HCT116 (cell line): ENCODE measurements around the gene PRRX2. TPM values are rescaled to one million over a fixed set of nuclear protein-coding genes. Genes with fewer than 3 reads are reported as not detected.

ENCODE experiments used
- ATAC-seq: fragments of 200-7000 bp; cut with Tn5 transposase; 2 replicates; pipeline ENCODE4 v1.9.1; 2020; ENCODE audit warnings: mild to moderate bottlenecking, moderate library complexity
- BruUV-seq: library from RNA; stranded (reverse); fragments of 400-500 nt; replicated peaks from 2 replicates; lab custom pipeline; 2021; lab: Mats Ljungman, UMichigan
- CTCF ChIA-PET: fragments of 300-600 bp; sonication (Branson Sonifier 250); formaldehyde crosslinking; loops from one replicate; lab custom pipeline; 2021; ENCODE audit warnings: antibody characterized with exemption; lab: Charles Lee
- POLR2A ChIA-PET: fragments of 300-600, 350-600 bp; sonication (Branson Sonifier 250); formaldehyde crosslinking; loops from one replicate; lab custom pipeline; 2021; ENCODE audit warnings: antibody characterized with exemption; lab: Charles Lee
- RAD21 ChIA-PET, 2 experiments: fragments of 300-600 bp; sonication (Branson Sonifier 250); formaldehyde crosslinking; loops; one replicate each; lab custom pipeline; 2023; ENCODE audit warnings: low total read pairs in 2 of 2; ENCODE audit not compliant: uncharacterized antibody in 2 of 2, unreplicated experiment in 2 of 2, low non-redundant PET in 1 of 2; lab: Charles Lee
- DNase-seq: peaks from one replicate; pipeline ENCODE4 v3.0.0-alpha.2; 2010; ENCODE audit warnings: low read depth, low spot score
- H2AFZ ChIP-seq: fragments of 200-600 bp; shearing (Covaris generic), sonication (generic); 2 replicates; pipeline ENCODE4 v1.6.1; 2017; ENCODE audit warnings: low read depth, mixed run types, mixed read lengths, antibody characterized with exemption, low read length; ENCODE audit not compliant: poor library complexity, severe bottlenecking
- H3K27ac ChIP-seq: 2 replicates; pipeline ENCODE4 v1.5.1; 2012; ENCODE audit warnings: low read depth, low read length
- H3K27me3 ChIP-seq: fragments of 200-600 bp; sonication (generic); 2 replicates; pipeline ENCODE4 v1.6.1; 2016; ENCODE audit warnings: mixed run types, low read length, mixed read lengths; ENCODE audit not compliant: insufficient read depth
- H3K36me3 ChIP-seq, 2 experiments: fragments of 200-500 bp in 1 of 2; fragments of 200-600 bp in 1 of 2; sonication (Bioruptor generic) in 1 of 2; sonication (generic) in 1 of 2; 2 replicates each; pipeline versions ENCODE4 v1.5.1 to v1.6.1; 2014 to 2016; ENCODE audit warnings: low read length in 2 of 2, inconsistent platforms in 1 of 2, mixed read lengths in 1 of 2, mixed run types in 1 of 2; ENCODE audit not compliant: insufficient read depth in 2 of 2, control insufficient read depth in 1 of 2
- H3K4me1 ChIP-seq, 2 experiments: fragments of 200-600 bp in 1 of 2; sonication (generic) in 1 of 2; 2 replicates each; pipeline versions ENCODE4 v1.5.1 to v1.6.1; 2012 to 2017; ENCODE audit warnings: low read length in 2 of 2, inconsistent platforms in 1 of 2, mild to moderate bottlenecking in 1 of 2, mixed read lengths in 1 of 2, mixed run types in 1 of 2, moderate library complexity in 1 of 2; ENCODE audit not compliant: insufficient read depth in 2 of 2, control insufficient read depth in 1 of 2
- H3K4me2 ChIP-seq: fragments of 200-600 bp; sonication (generic); 2 replicates; pipeline ENCODE4 v1.6.1; 2017; ENCODE audit warnings: mixed run types, low read length, mixed read lengths
- H3K4me3 ChIP-seq, 2 experiments: fragments of 200-600 bp in 1 of 2; sonication (generic) in 1 of 2; replicated peaks in 1 of 2; 2 replicates each; pipeline ENCODE4 v1.5.1; 2011 to 2016; ENCODE audit warnings: low read length in 2 of 2, control low read depth in 1 of 2, low read depth in 1 of 2, mild to moderate bottlenecking in 1 of 2, mixed read lengths in 1 of 2, mixed run types in 1 of 2
- H3K79me2 ChIP-seq: fragments of 200-600 bp; sonication (generic); 2 replicates; pipeline ENCODE4 v1.6.1; 2017; ENCODE audit warnings: mild to moderate bottlenecking, mixed run types, low read length, moderate library complexity, mixed read lengths; ENCODE audit not compliant: insufficient read depth
- H3K9ac ChIP-seq: fragments of 200-600 bp; sonication (generic); 2 replicates; pipeline ENCODE4 v1.6.1; 2016; ENCODE audit warnings: low read length, mixed read lengths
- H3K9me2 ChIP-seq: fragments of 200-600 bp; sonication (generic), shearing (Covaris generic); 2 replicates; pipeline ENCODE4 v1.6.1; 2017; ENCODE audit warnings: mixed run types, mild to moderate bottlenecking, moderate library complexity; ENCODE audit not compliant: insufficient read depth
- H3K9me3 ChIP-seq, 2 experiments: fragments of 200-500 bp in 1 of 2; fragments of 200-600 bp in 1 of 2; sonication (Bioruptor generic) in 1 of 2; sonication (generic) in 1 of 2; 2 replicates each; pipeline ENCODE4 v1.6.1; 2014 to 2017; ENCODE audit warnings: low read length in 2 of 2, mixed read lengths in 2 of 2, inconsistent platforms in 1 of 2, low read depth in 1 of 2, mild to moderate bottlenecking in 1 of 2, mixed run types in 1 of 2, moderate library complexity in 1 of 2; ENCODE audit not compliant: control insufficient read depth in 1 of 2, insufficient read depth in 1 of 2
- H4K20me1 ChIP-seq: fragments of 200-600 bp; sonication (generic), shearing (Covaris generic); 2 replicates; pipeline ENCODE4 v1.6.1; 2017; ENCODE audit warnings: mixed run types, mild to moderate bottlenecking, moderate library complexity; ENCODE audit not compliant: insufficient read depth
- ATF3 ChIP-seq: IDR thresholded peaks from 2 replicates; pipeline ENCODE4 v1.6.1; 2012
- CEBPB ChIP-seq: IDR thresholded peaks from 2 replicates; pipeline ENCODE4 v1.6.1; 2012; ENCODE audit warnings: low read depth
- CTCF ChIP-seq, 3 experiments: fragments of 200-600 bp in 1 of 3; sonication (generic) in 1 of 3; IDR thresholded peaks in 2 of 3; conservative IDR thresholded peaks in 1 of 3; 2 replicates each; pipeline ENCODE4 v1.5.1; 2012 to 2017; ENCODE audit warnings: low read depth in 2 of 3, low read length in 2 of 3, antibody characterized with exemption in 1 of 3, borderline replicate concordance in 1 of 3, control low read depth in 1 of 3, mild to moderate bottlenecking in 1 of 3, mixed read lengths in 1 of 3, mixed run types in 1 of 3, moderate library complexity in 1 of 3; ENCODE audit not compliant: insufficient read depth in 1 of 3
- EGR1 ChIP-seq: IDR thresholded peaks from 2 replicates; pipeline ENCODE4 v1.6.1; 2012; ENCODE audit warnings: low read depth
- ELF1 ChIP-seq: IDR thresholded peaks from 2 replicates; pipeline ENCODE4 v1.6.1; 2012; ENCODE audit warnings: low read depth, borderline replicate concordance
- EZH2 ChIP-seq: fragments of 200-600 bp; sonication (generic); IDR thresholded peaks from 2 replicates; pipeline ENCODE4 v1.6.1; 2017; ENCODE audit warnings: antibody characterized with exemption, mixed run types
- SRF ChIP-seq: IDR thresholded peaks from 2 replicates; pipeline ENCODE4 v1.6.1; 2012; ENCODE audit warnings: low read depth
- TCF7L2 ChIP-seq: IDR thresholded peaks from 2 replicates; pipeline ENCODE4 v1.7.0; 2011; ENCODE audit warnings: borderline replicate concordance, inconsistent platforms; ENCODE audit not compliant: insufficient read depth, insufficient read length; ENCODE audit errors: extremely low read depth
- ZNF274 ChIP-seq: fragments of 200-500 bp; sonication (Bioruptor generic); IDR thresholded peaks from 2 replicates; pipeline ENCODE4 v1.6.1; 2014; ENCODE audit warnings: mild to moderate bottlenecking, low read depth, low read length, inconsistent platforms
- intact Hi-C: fragments of 100-400 bp; cut with micrococcal nuclease; formaldehyde crosslinking; loops from 2 replicates; pipeline ENCODE4 v1.10.0; 2022
- total RNA-seq: library from RNA; stranded (reverse); gene quantifications from one replicate; pipeline ENCODE4 v1.2.1, GENCODE V29; 2021; ENCODE audit not compliant: unreplicated experiment

PRRX2 gene
- total RNA-seq, 1 experiment from 2014 or later, result 25.5 TPM

- TF ChIP-seq CTCF (IDR thresholded peaks at IDR 0.05 in 2 of 3, conservative IDR thresholded peaks at IDR 0.05 in 1 of 3; ENCODE audit: borderline replicate concordance in 1 of 3, insufficient read depth in 1 of 3, low read depth in 2 of 3, low read length in 2 of 3), result no peak
- TF ChIP-seq TCF7L2, result no peak
- no peak for TF ChIP-seq ATF3
- no peak for TF ChIP-seq CEBPB
- no peak for TF ChIP-seq SRF
- TF ChIP-seq ZNF274, result no peak
- no peak for TF ChIP-seq ELF1
Observed at GRCh38 chr9:129712634-129713401, 47.4 kb downstream of the PRRX2 start (continued).

- DNase-seq (no peak), ATAC-seq (no peak)
- Histone ChIP-seq H3K9me2 (no peaks in the 10 kb centered on the region), H3K9me3 (no peaks in the 10 kb centered on the region), H2AFZ (no peak overlapping the region), H3K79me2 (no peaks in the 10 kb centered on the region), H3K9ac (no peak overlapping the region), H3K4me3 (no peak overlapping the region), H3K4me2 (no peak overlapping the region), H3K27me3 (no peaks in the 10 kb centered on the region), H3K4me1 (no peaks in the 10 kb centered on the region), H3K36me3 (no peaks in the 10 kb centered on the region), H3K27ac (no peak overlapping the region), H4K20me1 (no peaks in the 10 kb centered on the region)
- BruUV-seq, result no TSS peak
- no peak for TF ChIP-seq ZNF274
- no peak for TF ChIP-seq EGR1
- no peak for TF ChIP-seq EZH2
- ChIA-PET POLR2A (no interaction called here), CTCF (interaction anchor here (1.0 kb wide), 1 partner anchor 582 kb away, joined by 3 read pairs; no protein-coding TSS in a partner anchor), RAD21 (interaction anchor here in 1 of 2 experiments (0.6 kb wide), 1 partner anchor 87 kb away, joined by 3 read pairs; the partner anchor contains the start of gene NTMT1)
- intact Hi-C loops, result no loop called here
Observed at GRCh38 chr9:129713402-129713679, 47.9 kb downstream of the PRRX2 start.
